Retinal pigment epithelial cell (primary cell): ENCODE measurements around the gene SLX4IP.

ENCODE experiments used
- DNase-seq: peaks from one replicate; pipeline ENCODE4 v3.0.0-alpha.2; 2010; ENCODE audit warnings: low read depth
- H3K4me3 ChIP-seq: 2 replicates; pipeline ENCODE4 v1.5.1; 2011; ENCODE audit warnings: mild to moderate bottlenecking, low read length, control low read depth, moderate library complexity
- TF ChIP-seq, protein P1 (sequence below): conservative IDR thresholded peaks from 2 replicates; pipeline ENCODE4 v1.5.1; 2011; ENCODE audit warnings: low read depth, low read length, control low read depth, inconsistent platforms

SLX4IP gene

DNA sequence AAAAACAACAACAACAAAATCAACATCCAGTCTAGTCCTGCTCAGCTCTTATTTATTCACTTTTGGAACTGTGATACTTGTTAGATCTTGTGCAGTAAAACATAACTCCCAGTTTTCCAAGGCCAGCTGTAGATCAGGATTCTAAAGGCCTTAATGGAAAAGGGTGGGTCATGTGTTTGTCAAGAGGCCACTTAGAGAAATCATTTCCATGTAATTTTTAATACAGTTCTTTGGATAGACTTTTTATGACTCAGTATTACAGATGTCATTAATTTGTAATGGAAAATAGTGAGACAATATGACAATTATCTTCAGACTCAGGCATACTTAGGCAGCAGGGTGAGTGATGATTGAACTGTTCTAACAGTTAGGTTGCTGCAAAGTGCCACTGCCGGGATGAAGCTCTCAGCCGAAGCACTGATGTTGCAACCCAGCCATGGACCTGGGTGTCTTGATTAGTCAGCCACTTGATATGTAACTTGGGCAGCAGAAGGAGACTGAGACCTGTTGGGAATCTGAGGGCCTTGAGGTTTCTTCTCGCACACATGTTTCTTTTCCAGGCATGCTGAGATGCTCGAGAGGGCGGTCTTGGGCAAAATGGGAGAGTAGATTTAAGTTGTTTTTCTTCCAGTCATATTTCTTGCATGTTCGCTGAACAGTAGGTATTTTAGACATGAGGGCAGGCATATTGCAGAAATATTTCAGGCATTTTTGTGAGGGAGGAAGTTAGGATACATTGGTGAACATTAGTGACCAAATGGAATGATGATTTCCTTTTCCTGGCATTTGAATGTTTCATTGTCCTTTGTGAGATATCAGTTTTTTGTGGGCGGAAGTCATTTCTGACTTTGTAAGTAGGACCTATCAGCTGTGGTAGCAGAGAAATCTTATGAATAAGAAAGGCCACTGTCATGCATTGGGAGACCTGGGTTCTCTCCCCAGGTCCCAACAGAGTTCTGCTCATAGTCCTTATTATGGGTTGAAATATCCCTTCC lies 52.3 kb downstream of the SLX4IP start:
- DNase-seq, result no peak
- no peak overlapping the region for H3K4me3 ChIP-seq
- TF ChIP-seq, protein P1, sequence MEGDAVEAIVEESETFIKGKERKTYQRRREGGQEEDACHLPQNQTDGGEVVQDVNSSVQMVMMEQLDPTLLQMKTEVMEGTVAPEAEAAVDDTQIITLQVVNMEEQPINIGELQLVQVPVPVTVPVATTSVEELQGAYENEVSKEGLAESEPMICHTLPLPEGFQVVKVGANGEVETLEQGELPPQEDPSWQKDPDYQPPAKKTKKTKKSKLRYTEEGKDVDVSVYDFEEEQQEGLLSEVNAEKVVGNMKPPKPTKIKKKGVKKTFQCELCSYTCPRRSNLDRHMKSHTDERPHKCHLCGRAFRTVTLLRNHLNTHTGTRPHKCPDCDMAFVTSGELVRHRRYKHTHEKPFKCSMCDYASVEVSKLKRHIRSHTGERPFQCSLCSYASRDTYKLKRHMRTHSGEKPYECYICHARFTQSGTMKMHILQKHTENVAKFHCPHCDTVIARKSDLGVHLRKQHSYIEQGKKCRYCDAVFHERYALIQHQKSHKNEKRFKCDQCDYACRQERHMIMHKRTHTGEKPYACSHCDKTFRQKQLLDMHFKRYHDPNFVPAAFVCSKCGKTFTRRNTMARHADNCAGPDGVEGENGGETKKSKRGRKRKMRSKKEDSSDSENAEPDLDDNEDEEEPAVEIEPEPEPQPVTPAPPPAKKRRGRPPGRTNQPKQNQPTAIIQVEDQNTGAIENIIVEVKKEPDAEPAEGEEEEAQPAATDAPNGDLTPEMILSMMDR, result no peak

GRCh38 chr20:10488534-10488933 lies 53.4 kb downstream of the SLX4IP start:
- TF ChIP-seq, protein P1, result no peak
- no peak overlapping the region for H3K4me3 ChIP-seq
- DNase-seq, result no peak

GRCh38 chr20:10489853-10490252 lies 54.7 kb downstream of the SLX4IP start:
- H3K4me3 ChIP-seq, result no peak overlapping the region
- DNase-seq, result no peak
- TF ChIP-seq, protein P1, result no peak

DNA sequence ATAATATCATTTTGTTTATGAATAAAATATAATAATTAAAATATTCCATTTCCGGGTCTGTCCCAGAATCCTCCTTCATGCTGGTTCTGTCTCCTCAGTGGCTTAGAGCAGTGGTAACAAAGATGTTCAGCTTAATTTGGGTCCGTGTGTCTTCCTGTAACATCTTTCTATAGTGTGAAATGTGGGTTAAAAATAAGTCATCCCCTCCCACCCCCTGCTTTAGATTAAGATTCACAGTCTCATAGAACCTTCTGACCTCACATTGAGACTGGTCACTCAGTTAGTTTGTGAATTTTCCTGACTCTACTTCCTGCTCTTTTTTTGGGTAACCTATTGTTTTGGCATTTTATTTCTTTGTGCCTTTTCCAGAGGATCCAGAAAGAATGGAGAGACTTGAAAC lies 55.2 kb downstream of the SLX4IP start:
- no peak overlapping the region for H3K4me3 ChIP-seq
- no peak for DNase-seq
- TF ChIP-seq, protein P1, result no peak

- TF ChIP-seq, protein P1, result no peak
- no peak for DNase-seq
- H3K4me3 ChIP-seq, result no peak overlapping the region
Observed at GRCh38 chr20:10490706-10491105, 55.6 kb downstream of the SLX4IP start.

DNA sequence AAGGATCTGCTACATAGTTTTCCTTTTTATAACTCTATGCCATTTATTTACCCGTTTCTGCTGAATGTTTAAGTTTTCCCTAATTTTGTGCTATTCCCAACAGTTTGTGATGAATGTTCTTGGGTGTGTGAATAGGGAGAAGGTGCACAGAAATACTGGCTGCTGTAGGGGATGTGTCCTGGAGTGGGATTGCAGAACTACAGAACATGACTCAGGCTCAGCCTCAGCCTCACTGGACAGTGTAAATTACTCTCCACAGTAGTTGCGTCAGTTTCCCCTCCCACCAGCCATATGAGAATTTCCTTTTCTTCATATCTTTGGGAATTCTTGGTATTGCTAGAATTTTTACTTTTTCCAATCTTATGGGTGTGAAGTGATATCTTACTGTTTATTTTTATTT lies 57.0 kb downstream of the SLX4IP start:
- TF ChIP-seq, protein P1, result no peak
- no peak overlapping the region for H3K4me3 ChIP-seq
- no peak for DNase-seq

- no peak overlapping the region for H3K4me3 ChIP-seq
- TF ChIP-seq, protein P1, result no peak
- no peak for DNase-seq
Observed at GRCh38 chr20:10492844-10493243, 57.7 kb downstream of the SLX4IP start.
